NB4 (cell line): ENCODE measurements around the gene E2F7.
A peak's percentile ranks its signal among the peaks of the same experiment; 100 is the strongest.

Source experiments
- DNase-seq: peaks from one replicate; pipeline ENCODE4 v3.0.0; 2010; ENCODE audit warnings: low read depth
- H3K4me3 ChIP-seq: one replicate; pipeline ENCODE4 v1.5.1; 2011; ENCODE audit warnings: mild to moderate bottlenecking, low read depth, low read length, moderate library complexity
- CTCF ChIP-seq: IDR thresholded peaks from one replicate; pipeline ENCODE4 v1.5.1; 2012; ENCODE audit warnings: low read depth, low read length
- MAX ChIP-seq: IDR thresholded peaks from 2 replicates; pipeline ENCODE4 v1.6.1; 2011; ENCODE audit warnings: low read depth, low read length
- MYC ChIP-seq: IDR thresholded peaks from 2 replicates; pipeline ENCODE4 v1.6.1; 2011; ENCODE audit warnings: low read depth, low read length
- POLR2A ChIP-seq: IDR thresholded peaks from 2 replicates; pipeline ENCODE4 v1.6.1; 2011; ENCODE audit warnings: mild to moderate bottlenecking; ENCODE audit not compliant: insufficient read length; ENCODE audit errors: extremely low read depth

Gene E2F7

GRCh38 chr12:77025782-77026314, 39.5 kb downstream of the E2F7 start:
- no peak overlapping the region for H3K4me3 ChIP-seq
- TF ChIP-seq MYC = no peak
- DNase-seq = no peak

GRCh38 chr12:77023501-77023900, 41.9 kb downstream of the E2F7 start:
- no peak overlapping the region for H3K4me3 ChIP-seq
- DNase-seq = no peak
- TF ChIP-seq CTCF (no peak), MYC (no peak), POLR2A (no peak), MAX (no peak)

GRCh38 chr12:77019920-77020319, 45.4 kb downstream of the E2F7 start:
- H3K4me3 ChIP-seq = no peak overlapping the region
- no peak for TF ChIP-seq MYC
- TF ChIP-seq MAX = no peak
- no peak for TF ChIP-seq CTCF
- no peak for TF ChIP-seq POLR2A
- no peak for DNase-seq

- no peak for DNase-seq
- H3K4me3 ChIP-seq = no peak overlapping the region
- TF ChIP-seq MAX (no peak), CTCF (no peak)
Measured at GRCh38 chr12:77016606-77017005, 48.8 kb downstream of the E2F7 start.

- TF ChIP-seq POLR2A (no peak), CTCF (no peak), MYC (no peak), MAX (no peak)
- DNase-seq = no peak
- no peak overlapping the region for H3K4me3 ChIP-seq
Measured at GRCh38 chr12:77013091-77013490, 52.3 kb downstream of the E2F7 start.

GRCh38 chr12:77010691-77011548, 54.4 kb downstream of the E2F7 start:
- DNase-seq = peak; percentile 76
- TF ChIP-seq MAX (no peak), CTCF (peak; percentile 98)
- no peak overlapping the region for H3K4me3 ChIP-seq
